Epidermal melanocyte (primary cell): ENCODE measurements around the gene C15orf61.

ENCODE experiments used
- DNase-seq: peaks from one replicate; pipeline ENCODE4 v3.0.0; 2011; ENCODE audit warnings: low spot score; ENCODE audit not compliant: insufficient read length

C15orf61 gene

GRCh38 chr15:67512933-67513714, 7.8 kb upstream of the C15orf61 start:
- no peak for DNase-seq

GRCh38 chr15:67515090-67515489, 5.8 kb upstream of the C15orf61 start:
- DNase-seq = no peak

DNA sequence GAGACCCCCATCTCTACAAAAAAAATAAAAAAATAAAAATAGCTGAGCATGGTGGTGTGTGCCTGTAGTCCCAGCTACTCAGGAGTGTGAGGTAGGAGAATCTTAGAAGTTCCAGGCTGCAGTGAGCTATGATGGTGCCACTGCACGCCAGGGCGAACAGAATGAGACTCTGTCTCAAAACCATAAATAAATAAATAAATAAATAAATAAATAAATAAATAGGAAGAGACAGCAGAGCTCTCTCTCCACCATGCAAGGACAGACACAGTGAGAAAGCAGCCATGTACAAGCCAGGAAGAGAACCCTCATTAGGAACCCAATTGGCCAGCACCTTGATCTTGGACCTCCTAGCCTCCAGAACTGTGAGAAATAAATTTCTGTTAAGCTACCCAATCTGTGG, 5.4 kb upstream of the C15orf61 start:
- no peak for DNase-seq

DNA sequence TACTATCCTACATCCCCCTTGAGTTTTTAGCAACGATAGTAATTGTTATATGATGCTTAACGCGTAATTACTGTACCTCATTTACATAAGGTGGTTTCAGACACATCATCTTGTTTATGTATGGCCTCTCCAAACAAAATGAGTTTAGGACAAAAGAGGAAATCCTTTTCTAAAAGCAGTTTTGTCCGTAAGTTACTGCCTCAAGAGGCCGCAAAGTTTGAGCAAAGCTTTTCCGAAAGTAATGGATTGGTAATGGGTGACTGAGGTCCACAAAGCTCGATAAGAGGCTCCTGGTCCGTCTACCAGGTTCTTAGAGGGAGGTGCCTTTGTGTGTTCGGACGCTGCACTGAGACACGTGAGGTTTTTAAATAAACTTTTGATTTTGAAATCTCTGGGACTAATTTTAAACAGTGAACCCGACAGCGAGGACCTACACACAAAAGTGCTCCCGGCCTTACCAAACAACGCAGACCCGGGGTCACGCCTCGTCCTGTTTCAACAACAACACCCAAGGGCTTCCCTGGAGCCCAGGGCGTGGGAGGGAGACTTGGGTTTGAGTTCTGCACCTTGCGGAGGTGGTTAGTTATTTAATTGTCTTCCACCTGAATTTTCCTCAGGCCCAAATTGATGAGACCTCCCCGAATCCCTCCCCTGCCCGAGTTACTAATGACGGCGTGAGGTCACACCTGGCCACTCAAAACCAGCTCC, 456 bp upstream of the C15orf61 start:
- DNase-seq = no peak

- no peak for DNase-seq
These were observed 1.0 kb downstream of the C15orf61 start for GRCh38 chr15:67521783-67522568.

DNA sequence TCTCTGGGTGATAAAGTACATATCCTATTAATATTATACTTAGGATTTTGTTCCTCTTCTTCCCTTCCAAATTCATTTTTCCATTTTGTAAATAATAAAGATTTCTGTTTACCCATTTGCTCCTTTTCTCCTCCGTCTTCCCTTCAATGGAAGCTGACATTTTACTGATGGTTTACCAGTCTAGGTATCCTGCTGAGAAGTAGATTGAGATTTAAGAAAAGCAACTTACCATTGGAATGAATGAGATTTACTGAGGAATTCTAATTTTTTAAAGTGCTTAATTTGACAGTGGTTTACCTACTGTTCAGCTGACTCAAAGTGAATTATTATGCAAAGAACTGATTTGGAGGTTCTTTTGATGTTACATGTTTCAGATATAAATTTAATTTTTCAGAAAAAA, 2.4 kb downstream of the C15orf61 start:
- DNase-seq = no peak

DNA sequence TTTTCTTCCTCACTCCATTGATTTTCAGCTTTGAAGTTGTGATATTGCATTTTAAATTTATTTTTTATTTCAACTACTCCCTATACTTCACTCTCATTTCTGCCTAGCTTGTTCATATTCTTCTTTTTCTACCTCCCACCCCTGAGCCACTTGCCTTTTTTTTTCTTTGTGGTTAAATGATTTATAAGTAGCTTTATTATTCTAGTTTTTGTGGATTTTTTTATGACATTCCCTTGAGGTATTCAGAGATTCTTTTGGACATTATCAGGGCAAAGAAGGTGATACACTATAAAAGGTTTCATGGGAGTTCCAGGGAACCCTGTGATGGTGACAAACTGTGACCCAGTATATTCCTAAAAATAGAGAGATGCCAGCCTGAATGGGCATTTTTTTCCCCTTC, 3.3 kb downstream of the C15orf61 start:
- DNase-seq = no peak

DNA sequence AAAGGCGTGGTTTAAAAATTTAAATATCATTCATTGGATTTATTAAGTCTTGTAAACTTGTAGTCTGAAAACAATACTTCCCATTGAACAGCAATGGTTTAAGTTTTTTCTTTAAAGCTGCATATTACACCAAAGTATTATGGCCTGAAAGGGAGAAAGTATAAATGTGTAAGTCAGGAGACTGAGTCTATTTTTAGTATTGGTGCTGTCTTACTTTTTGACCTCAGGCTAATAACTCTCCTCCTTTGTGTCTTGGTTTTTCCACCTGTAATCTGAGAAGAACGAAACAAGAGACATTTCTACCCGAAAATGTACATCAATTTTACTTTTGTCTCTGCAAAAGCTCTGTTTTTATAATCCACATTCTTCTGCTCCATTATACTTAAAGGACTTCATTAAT, 7.6 kb downstream of the C15orf61 start:
- no peak for DNase-seq

DNA sequence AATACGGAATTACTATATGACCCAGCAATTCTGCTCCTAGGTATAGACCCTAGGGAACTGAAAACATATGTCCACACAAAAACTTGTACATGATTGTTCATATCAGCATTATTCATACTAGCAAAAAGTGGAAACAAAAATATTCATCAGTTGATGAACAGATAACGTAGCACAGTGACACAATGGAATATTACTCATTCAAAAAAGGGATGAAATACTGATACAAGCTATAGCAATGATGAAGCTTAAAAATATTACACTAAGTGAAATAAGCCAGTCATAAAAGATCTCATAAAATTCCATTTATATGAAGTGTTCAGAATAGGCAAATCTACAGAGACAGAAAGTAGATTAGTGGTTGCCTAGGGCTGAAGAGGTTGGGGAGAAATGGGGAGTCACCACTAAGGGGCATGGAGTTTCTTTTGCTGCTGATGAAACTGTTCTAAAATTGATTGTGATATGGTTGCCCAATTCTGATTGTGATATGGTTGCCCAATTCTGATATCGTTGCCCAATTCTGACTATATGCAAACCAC, 10.5 kb downstream of the C15orf61 start:
- no peak for DNase-seq

DNA sequence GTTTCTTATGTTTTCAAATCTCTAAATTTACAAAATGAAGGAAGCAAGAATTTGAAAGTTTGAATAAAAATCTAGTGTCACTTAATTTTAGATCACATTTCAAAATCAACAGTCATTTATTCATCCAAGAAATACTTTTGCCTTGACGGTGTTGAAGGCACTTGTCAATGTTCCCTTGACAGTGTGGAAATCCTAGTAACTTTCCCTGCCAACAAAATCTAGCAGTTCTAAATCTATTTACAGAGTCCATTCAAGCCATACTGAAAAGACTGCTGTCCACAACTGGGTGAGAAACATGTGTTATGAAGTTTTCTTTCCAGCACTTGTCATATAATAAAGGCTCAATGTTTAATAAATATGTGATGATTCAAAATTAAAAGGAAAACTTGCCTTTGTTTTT, 12.9 kb downstream of the C15orf61 start:
- DNase-seq = no peak

DNA sequence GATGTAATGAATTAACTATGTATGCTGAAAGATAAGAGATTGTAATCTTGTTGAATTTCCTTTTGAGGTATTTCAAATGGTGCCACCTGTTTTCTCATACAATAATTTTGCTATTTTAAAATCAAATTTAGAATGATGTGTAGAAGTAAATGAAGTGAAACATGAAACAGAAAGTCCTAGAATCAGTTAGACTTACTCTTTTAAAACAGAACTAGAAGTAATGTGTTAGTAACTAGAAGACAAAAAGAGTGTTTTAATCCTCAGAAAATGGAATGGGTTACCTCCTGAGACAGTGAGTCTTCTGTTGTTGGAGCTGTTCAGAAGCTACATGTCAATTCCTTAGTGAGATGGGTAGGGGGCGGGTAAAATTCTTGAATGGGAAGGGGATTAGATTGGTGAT, 13.4 kb downstream of the C15orf61 start:
- DNase-seq = no peak

DNA sequence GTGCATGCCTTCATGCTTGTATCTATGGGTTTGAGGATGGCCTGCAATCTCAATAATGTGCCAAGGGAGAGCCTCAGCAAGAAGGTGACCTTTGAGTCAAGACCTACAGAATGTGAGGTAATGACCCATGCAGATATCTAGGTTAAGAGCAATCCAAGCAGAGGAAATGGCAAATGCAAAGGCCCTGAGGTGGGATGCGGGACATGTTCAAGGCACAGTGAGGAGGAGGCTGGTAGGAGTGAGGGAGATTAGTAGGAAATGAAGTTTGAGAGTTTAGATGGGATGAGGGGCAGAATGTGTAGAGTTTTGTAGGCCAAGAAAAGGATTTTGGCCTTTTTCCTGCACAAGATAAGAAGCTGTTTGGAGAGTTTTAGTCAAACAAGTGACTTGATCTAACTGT, 16.8 kb downstream of the C15orf61 start:
- no peak for DNase-seq

GRCh38 chr15:67542420-67543347, 21.8 kb downstream of the C15orf61 start, which contains the start of gene MAP2K5:
TSS of gene MAP2K5 (plus strand) at chr15:67542703. CDS start at chr15:67543336, 633 bp downstream.
- no peak for DNase-seq

GRCh38 chr15:67543348-67543718, 22.4 kb downstream of the C15orf61 start:
- DNase-seq = no peak

- DNase-seq = no peak
These were observed 23.5 kb downstream of the C15orf61 start for GRCh38 chr15:67544475-67544874.

DNA sequence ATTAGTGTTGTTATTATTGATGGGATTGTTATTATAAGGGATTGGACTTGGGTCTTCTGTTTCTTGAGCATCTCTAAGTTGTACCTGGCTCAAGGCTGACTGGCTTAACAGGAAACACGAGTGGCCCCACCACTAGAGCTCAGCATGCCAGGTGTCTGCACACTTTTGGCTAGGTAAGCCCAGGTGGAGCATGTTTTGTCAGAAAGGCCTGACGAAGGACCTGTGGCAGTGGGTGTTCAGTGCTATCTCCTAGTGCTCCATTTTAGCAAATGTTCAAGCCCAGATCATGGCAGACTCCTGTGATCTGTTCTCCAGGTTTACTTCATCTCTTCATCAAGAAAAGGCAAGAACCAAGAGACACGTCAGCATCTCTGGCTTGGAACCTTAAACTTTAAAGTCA, 24.9 kb downstream of the C15orf61 start:
- no peak for DNase-seq

GRCh38 chr15:67547064-67547463, 26.1 kb downstream of the C15orf61 start:
- DNase-seq = no peak

DNA sequence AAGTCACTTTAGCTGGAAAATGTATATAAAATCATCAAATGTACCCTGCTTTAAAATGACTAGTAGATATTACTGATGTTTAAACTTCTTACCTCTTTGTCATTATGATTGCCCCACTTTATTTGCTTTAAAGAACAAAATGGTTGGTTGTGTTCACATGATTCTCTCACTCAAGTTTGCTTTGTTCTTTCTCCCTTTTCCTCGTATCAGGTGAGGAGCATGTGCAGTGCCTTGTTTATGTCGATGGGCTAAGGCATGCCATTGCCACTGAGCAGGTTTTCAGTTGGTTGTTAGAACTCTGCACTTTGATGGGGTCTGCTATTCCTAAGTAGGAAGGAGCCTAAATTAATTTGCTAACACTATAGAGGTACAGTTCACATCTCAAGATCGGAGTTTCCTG, 26.9 kb downstream of the C15orf61 start:
- no peak for DNase-seq

GRCh38 chr15:67548236-67548852, 27.4 kb downstream of the C15orf61 start:
- no peak for DNase-seq
